PC-3 (cell line): Measurements from ENCODE around the gene NLGN2. TPM values are rescaled to one million over a fixed set of nuclear protein-coding genes. Genes with fewer than 3 reads are reported as not detected.

Source experiments
- ATAC-seq: fragments of 200-7000 bp; cut with Tn5 transposase; 2 replicates; pipeline ENCODE4 v1.9.1; 2020; ENCODE audit warnings: mild to moderate bottlenecking, moderate library complexity
- BruUV-seq: library from RNA; stranded (reverse); fragments of 400-500 nt; replicated peaks from 2 replicates; lab custom pipeline; 2021; lab: Mats Ljungman, UMichigan
- CTCF ChIA-PET: fragments of 300-600 bp; sonication (Branson Sonifier 250); formaldehyde crosslinking; loops from one replicate; lab custom pipeline; 2022; ENCODE audit warnings: antibody characterized with exemption; lab: Charles Lee
- POLR2A ChIA-PET: fragments of 300-600 bp; sonication (Branson Sonifier 250); formaldehyde crosslinking; loops from one replicate; lab custom pipeline; 2022; ENCODE audit warnings: antibody characterized with exemption; ENCODE audit not compliant: unreplicated experiment; lab: Charles Lee
- DNase-seq: peaks from one replicate; pipeline ENCODE4 v3.0.0-alpha.2; 2015
- H2AFZ ChIP-seq: fragments of 300-600 bp; sonication (generic); 2 replicates; pipeline ENCODE4 v1.6.0; 2016; ENCODE audit warnings: antibody characterized with exemption, low read length
- H3F3A ChIP-seq: fragments of 300-600 bp; sonication (generic); one replicate; pipeline ENCODE4 v1.6.0; 2017; ENCODE audit warnings: antibody characterized with exemption, low read length, control low read depth, mild to moderate bottlenecking; ENCODE audit not compliant: unreplicated experiment
- H3K27ac ChIP-seq: fragments of 300-600 bp; sonication (generic); 2 replicates; pipeline ENCODE4 v1.5.1; 2016; ENCODE audit warnings: mild to moderate bottlenecking, low read length
- H3K27me3 ChIP-seq: fragments of 300-600 bp; sonication (generic); 2 replicates; pipeline ENCODE4 v1.6.1; 2016; ENCODE audit warnings: low read length, mixed read lengths
- H3K36me3 ChIP-seq: fragments of 300-600 bp; sonication (generic); 2 replicates; pipeline ENCODE4 v1.6.1; 2016; ENCODE audit warnings: low read depth, mixed run types, low read length, mixed read lengths
- H3K4me1 ChIP-seq: fragments of 300-600 bp; sonication (generic); 2 replicates; pipeline ENCODE4 v1.5.1; 2016; ENCODE audit warnings: low read length; ENCODE audit not compliant: insufficient read depth
- H3K4me2 ChIP-seq: fragments of 300-600 bp; sonication (generic); 2 replicates; pipeline ENCODE4 v1.6.0; 2016; ENCODE audit warnings: low read length
- H3K4me3 ChIP-seq: fragments of 300-600 bp; sonication (generic); 2 replicates; pipeline ENCODE4 v1.5.1; 2016; ENCODE audit warnings: mild to moderate bottlenecking, low read length, mixed read lengths
- H3K79me2 ChIP-seq: fragments of 300-600 bp; sonication (generic); 2 replicates; pipeline ENCODE4 v1.6.1; 2017; ENCODE audit warnings: low read length, mixed read lengths
- H3K9ac ChIP-seq: fragments of 300-600 bp; sonication (generic); 2 replicates; pipeline ENCODE4 v1.6.0; 2016; ENCODE audit warnings: mild to moderate bottlenecking, low read length
- H3K9me2 ChIP-seq: fragments of 300-600 bp; sonication (generic); replicated peaks from 2 replicates; pipeline ENCODE4 v1.6.1; 2016; ENCODE audit warnings: mixed run types, low read length, mixed read lengths
- H3K9me3 ChIP-seq: fragments of 300-600 bp; sonication (generic); 2 replicates; pipeline ENCODE4 v1.6.1; 2016; ENCODE audit warnings: low read length, mixed read lengths
- H4K20me1 ChIP-seq: fragments of 300-600 bp; sonication (generic); 2 replicates; pipeline ENCODE4 v1.6.1; 2016; ENCODE audit warnings: low read length, mixed read lengths
- CTCF ChIP-seq: fragments of 300-600 bp; sonication (generic); conservative IDR thresholded peaks from 2 replicates; pipeline ENCODE4 v1.5.1; 2017; ENCODE audit warnings: antibody characterized with exemption, low read depth, mild to moderate bottlenecking, low read length
- EZH2 ChIP-seq: fragments of 300-600 bp; sonication (generic); IDR thresholded peaks from one replicate; pipeline ENCODE4 v1.6.1; 2017; ENCODE audit warnings: antibody characterized with exemption, mild to moderate bottlenecking, low read length; ENCODE audit not compliant: unreplicated experiment
- EZH2phosphoT487 ChIP-seq: fragments of 300-600 bp; sonication (generic); IDR thresholded peaks from 2 replicates; pipeline ENCODE4 v1.6.1; 2018; ENCODE audit warnings: mild to moderate bottlenecking, antibody characterized with exemption, low read length, borderline replicate concordance
- intact Hi-C: fragments of 100-400 bp; cut with micrococcal nuclease; formaldehyde crosslinking; loops from 2 replicates; pipeline ENCODE4 v1.9.0; 2023
- total RNA-seq: library from RNA; depleted of rRNA; stranded (reverse); fragments of >200 nt; gene quantifications from 2 replicates; pipeline ENCODE4 v1.2.3, GENCODE V29; 2014

Gene NLGN2
- total RNA-seq, 1 experiment from 2014 or later: 7.4 TPM

GRCh38 chr17:7438656-7439460, 31.2 kb downstream of the NLGN2 start:
- Histone ChIP-seq H3K27me3 (no peaks in the 10 kb centered on the region), H3K4me3 (no peak overlapping the region), H3K9me2 (no peaks in the 10 kb centered on the region), H3K9ac (no peak overlapping the region), H3K36me3 (no peaks in the 10 kb centered on the region), H3K4me1 (peaks cover 4% of the 10 kb centered on the region; the same call in 1 of the 2 replicates), H3F3A (no peaks in the 10 kb centered on the region), H3K79me2 (0 out of 2 replicates have a peak, but pooled peaks cover 5% of the 10 kb centered on the region), H3K4me2 (peak overlapping the region; percentile 98; the same call in 1 of the 2 replicates), H3K27ac (no peak overlapping the region), H4K20me1 (no peaks in the 10 kb centered on the region), H3K9me3 (no peaks in the 10 kb centered on the region), H2AFZ (no peak overlapping the region)
- BruUV-seq: no TSS peak
- ATAC-seq: no peak
- intact Hi-C loops: loop anchor here (5.0 kb wide), 2 partner anchors 87 to 248 kb away; partner anchors contain the start of genes KCTD11, TP53 and WRAP53
- no peak for DNase-seq
- TF ChIP-seq CTCF (no peak), EZH2phosphoT487 (no peak), EZH2 (no peak)
- ChIA-PET POLR2A (no interaction called here), CTCF (no interaction called here)

GRCh38 chr17:7439462-7440112, 31.9 kb downstream of the NLGN2 start, which contains the start of gene FGF11:
Gene FGF11 (plus strand): TSS chr17:7439512. CDS start chr17:7439621, 109 bp downstream.
- POLR2A ChIA-PET: no interaction called here
- ATAC-seq: no peak
- H3K9me2 ChIP-seq: no peaks in the 10 kb centered on the region
- H3K79me2 ChIP-seq: 0 out of 2 replicates have a peak, but pooled peaks cover 5% of the 10 kb centered on the region
- no peak for DNase-seq
- peak within 1 kb of the TSS; percentile 48 for H3K9ac ChIP-seq
- intact Hi-C loops: loop anchor here (5.0 kb wide), 2 partner anchors 87 to 248 kb away; partner anchors contain the start of genes KCTD11, TP53 and WRAP53
- peak within 1 kb of the TSS; percentile 98 for H3K4me2 ChIP-seq
- peak within 1 kb of the TSS; percentile 74 for H3K4me3 ChIP-seq
- H3F3A ChIP-seq: no peaks in the 10 kb centered on the region
- no peak for TF ChIP-seq EZH2
- CTCF ChIA-PET: interaction anchor here (0.5 kb wide), 1 partner anchor 15 kb away, joined by 3 read pairs; no protein-coding TSS in a partner anchor
- H3K9me3 ChIP-seq: no peaks in the 10 kb centered on the region
- peaks cover 4% of the 10 kb centered on the region; the same call in 1 of the 2 replicates for H3K4me1 ChIP-seq
- BruUV-seq: no TSS peak
- H3K27ac ChIP-seq: no peak within 1 kb of the TSS
- H3K36me3 ChIP-seq: no peaks in the 10 kb centered on the region
- no peaks in the 10 kb centered on the region for H3K27me3 ChIP-seq
- peak within 1 kb of the TSS; percentile 81 for H2AFZ ChIP-seq
- no peaks in the 10 kb centered on the region for H4K20me1 ChIP-seq

GRCh38 chr17:7440113-7440833, 32.6 kb downstream of the NLGN2 start:
- Histone ChIP-seq H3K4me1 (peaks cover 4% of the 10 kb centered on the region; the same call in 1 of the 2 replicates), H3K27me3 (no peaks in the 10 kb centered on the region), H3K4me3 (peak overlapping the region; percentile 74), H3K9ac (peak overlapping the region; percentile 48), H3F3A (no peaks in the 10 kb centered on the region), H3K9me2 (no peaks in the 10 kb centered on the region), H3K27ac (no peak overlapping the region), H3K79me2 (0 out of 2 replicates have a peak, but pooled peaks cover 5% of the 10 kb centered on the region), H4K20me1 (no peaks in the 10 kb centered on the region), H2AFZ (peak overlapping the region; percentile 81), H3K36me3 (no peaks in the 10 kb centered on the region), H3K9me3 (no peaks in the 10 kb centered on the region), H3K4me2 (peak overlapping the region; percentile 98)
- peak; percentile 28 for DNase-seq
- intact Hi-C loops: no loop called here
- no peak for ATAC-seq
- ChIA-PET POLR2A (interaction anchor here (0.7 kb wide), 1 partner anchor 247 kb away, joined by 5 read pairs; no protein-coding TSS in a partner anchor), CTCF (interaction anchor here (0.5 kb wide), 1 partner anchor 14 kb away, joined by 3 read pairs; no protein-coding TSS in a partner anchor)
- BruUV-seq: no TSS peak
- no peak for TF ChIP-seq CTCF
- TF ChIP-seq EZH2phosphoT487: no peak
- TF ChIP-seq EZH2: no peak
